NT2/D1 (cell line): ENCODE measurements around the gene LARGE1.

Source experiments
- YY1 ChIP-seq: IDR thresholded peaks from 2 replicates; pipeline ENCODE4 v1.6.1; 2011; ENCODE audit not compliant: insufficient read length, insufficient read depth
- ZNF274 ChIP-seq: IDR thresholded peaks from 2 replicates; pipeline ENCODE4 v1.6.1; 2011; ENCODE audit warnings: mild to moderate bottlenecking, low read depth, low read length

DNA sequence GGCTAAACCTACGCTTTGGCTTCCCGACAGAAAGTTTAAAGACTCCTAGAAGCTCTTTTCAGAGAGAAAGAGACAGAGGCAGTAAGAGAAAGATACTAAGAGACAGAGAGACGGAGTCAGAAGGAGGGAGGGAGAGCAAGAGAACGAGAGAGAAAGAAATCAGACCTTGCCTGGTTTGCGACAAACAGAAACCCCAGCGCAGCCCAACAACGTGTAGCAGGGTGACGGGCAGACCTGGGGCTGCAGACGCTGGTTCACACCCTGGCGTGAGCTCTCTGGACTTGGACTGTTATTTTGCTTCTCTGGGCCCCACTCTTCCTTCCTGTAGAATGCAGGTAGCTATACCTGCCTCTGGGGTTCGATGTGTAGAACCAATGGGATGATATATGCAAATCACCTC, 617.7 kb downstream of the LARGE1 start:
- TF ChIP-seq YY1 (no peak), ZNF274 (no peak)
